RWPE1 (cell line): ENCODE measurements around the gene UBQLN4.
A peak's percentile ranks its signal among the peaks of the same experiment; 100 is the strongest.
"Not testable (repeated sequence)": the region's sequence is repeated elsewhere in the genome, so short reads cannot be mapped to it uniquely, and the experiment has no call there.

ENCODE experiments used
- CTCF ChIA-PET: fragments of 350-600 bp; sonication (Branson Sonifier 250); formaldehyde crosslinking; extraction: SDS; loops from one replicate; lab custom pipeline; 2021; lab: Yijun Ruan, JAX
- POLR2A ChIA-PET: fragments of 400-600 bp; formaldehyde crosslinking; extraction: SDS; loops from one replicate; lab custom pipeline; 2020; ENCODE audit warnings: antibody characterized with exemption; ENCODE audit not compliant: low non-redundant PET; lab: Yijun Ruan, JAX
- DNase-seq: peaks from one replicate; pipeline ENCODE4 v3.0.0; 2012; ENCODE audit warnings: low spot score
- H3K27ac ChIP-seq: fragments of 450-650 bp; 2 replicates; pipeline ENCODE4 v1.5.1; 2017
- TF ChIP-seq, protein P1 (sequence below): fragments of 450-650 bp; conservative IDR thresholded peaks from 2 replicates; pipeline ENCODE4 v1.5.1; 2017; ENCODE audit warnings: low read depth, mild to moderate bottlenecking

UBQLN4 gene

GRCh38 chr1:156051011-156051725, 2.4 kb downstream of the UBQLN4 start:
- POLR2A ChIA-PET, result interaction anchor here (0.6 kb wide), 2 partner anchors 54 to 111 kb away, joined by 3 read pairs; no protein-coding TSS in a partner anchor
- CTCF ChIA-PET, result interaction anchor here (0.6 kb wide), 3 partner anchors 20 to 76 kb away, joined by 3 read pairs; no protein-coding TSS in a partner anchor
- H3K27ac ChIP-seq, result peak overlapping the region; percentile 2; the same call in 1 of the 2 replicates
- TF ChIP-seq, protein P1, sequence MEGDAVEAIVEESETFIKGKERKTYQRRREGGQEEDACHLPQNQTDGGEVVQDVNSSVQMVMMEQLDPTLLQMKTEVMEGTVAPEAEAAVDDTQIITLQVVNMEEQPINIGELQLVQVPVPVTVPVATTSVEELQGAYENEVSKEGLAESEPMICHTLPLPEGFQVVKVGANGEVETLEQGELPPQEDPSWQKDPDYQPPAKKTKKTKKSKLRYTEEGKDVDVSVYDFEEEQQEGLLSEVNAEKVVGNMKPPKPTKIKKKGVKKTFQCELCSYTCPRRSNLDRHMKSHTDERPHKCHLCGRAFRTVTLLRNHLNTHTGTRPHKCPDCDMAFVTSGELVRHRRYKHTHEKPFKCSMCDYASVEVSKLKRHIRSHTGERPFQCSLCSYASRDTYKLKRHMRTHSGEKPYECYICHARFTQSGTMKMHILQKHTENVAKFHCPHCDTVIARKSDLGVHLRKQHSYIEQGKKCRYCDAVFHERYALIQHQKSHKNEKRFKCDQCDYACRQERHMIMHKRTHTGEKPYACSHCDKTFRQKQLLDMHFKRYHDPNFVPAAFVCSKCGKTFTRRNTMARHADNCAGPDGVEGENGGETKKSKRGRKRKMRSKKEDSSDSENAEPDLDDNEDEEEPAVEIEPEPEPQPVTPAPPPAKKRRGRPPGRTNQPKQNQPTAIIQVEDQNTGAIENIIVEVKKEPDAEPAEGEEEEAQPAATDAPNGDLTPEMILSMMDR, result no peak
- DNase-seq, result no peak

GRCh38 chr1:156050376-156050775, 3.2 kb downstream of the UBQLN4 start:
- H3K27ac ChIP-seq, result peak overlapping the region; percentile 2
- DNase-seq, result no peak
- ChIA-PET CTCF (no interaction called here), POLR2A (interaction anchor here (1.3 kb wide), 1 partner anchor 162 kb away, joined by 3 read pairs; the partner anchor contains the start of gene PMF1)
- TF ChIP-seq, protein P1, result no peak

DNA sequence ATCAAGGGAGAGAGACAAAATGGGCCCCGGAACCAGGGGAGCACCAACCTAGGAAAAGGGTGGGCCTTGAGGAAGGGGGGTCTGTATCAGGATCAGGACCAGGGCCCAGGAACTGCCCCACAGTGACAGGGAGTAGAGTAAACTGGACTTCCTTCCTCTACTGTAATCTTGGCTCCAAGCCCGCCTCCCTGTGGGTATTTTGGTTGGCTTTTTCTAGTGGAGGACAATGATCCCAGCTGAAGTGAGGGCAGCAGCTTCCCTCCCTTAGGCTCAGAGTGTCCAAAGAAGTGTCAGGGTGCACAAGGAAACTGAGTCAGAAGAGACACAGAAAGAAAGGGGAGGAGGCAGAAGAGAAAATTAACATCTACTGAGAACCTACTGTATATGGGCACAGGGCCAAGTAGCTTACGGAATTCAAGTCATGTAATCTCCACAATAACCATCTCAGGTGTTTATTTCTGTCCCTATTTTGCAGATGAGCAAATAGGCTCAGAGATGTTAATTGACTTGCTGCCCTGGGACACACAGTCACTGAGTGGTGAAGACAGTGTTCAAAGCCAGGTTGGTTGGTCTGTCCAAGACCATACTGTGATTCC, 4.8 kb downstream of the UBQLN4 start:
- TF ChIP-seq, protein P1, result no peak
- no peak overlapping the region for H3K27ac ChIP-seq
- CTCF ChIA-PET, result no interaction called here
- POLR2A ChIA-PET, result no interaction called here
- no peak for DNase-seq

- CTCF ChIA-PET, result interaction anchor here (0.6 kb wide), 2 partner anchors 37 to 55 kb away, joined by 3 to 4 read pairs; no protein-coding TSS in a partner anchor
- DNase-seq, result no peak
- TF ChIP-seq, protein P1, result no peak
- POLR2A ChIA-PET, result interaction anchor here (0.6 kb wide), 1 partner anchor 83 kb away, joined by 3 read pairs; no protein-coding TSS in a partner anchor
- no peak overlapping the region for H3K27ac ChIP-seq
Observed at GRCh38 chr1:156045076-156045475, 8.5 kb downstream of the UBQLN4 start.

- ChIA-PET POLR2A (no interaction called here), CTCF (no interaction called here)
- no peak overlapping the region for H3K27ac ChIP-seq
- TF ChIP-seq, protein P1, result no peak
- DNase-seq, result no peak
Observed at GRCh38 chr1:156042828-156043227, 10.8 kb downstream of the UBQLN4 start.

DNA sequence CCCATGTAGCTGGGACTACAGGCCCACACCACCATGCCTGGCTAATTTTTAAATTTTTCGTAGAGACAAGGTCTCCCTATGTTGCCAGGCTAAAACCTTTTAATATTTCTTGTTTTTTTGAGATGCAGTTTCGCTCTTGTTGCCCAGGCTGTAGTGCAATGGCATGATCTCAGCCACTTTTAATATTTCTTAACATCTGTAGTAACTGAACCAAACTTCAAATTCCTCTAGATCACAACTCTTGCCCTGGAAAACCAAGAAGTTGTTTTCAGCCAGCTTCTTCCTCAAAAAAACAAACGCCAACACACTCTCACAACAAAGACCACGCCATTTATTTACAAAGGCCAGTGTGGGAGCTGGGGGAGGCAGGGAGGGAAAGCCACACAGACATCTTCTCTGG, 18.6 kb downstream of the UBQLN4 start:
- DNase-seq, H3K27ac ChIP-seq, CTCF ChIA-PET, POLR2A ChIA-PET: not testable (repeated sequence)

DNA sequence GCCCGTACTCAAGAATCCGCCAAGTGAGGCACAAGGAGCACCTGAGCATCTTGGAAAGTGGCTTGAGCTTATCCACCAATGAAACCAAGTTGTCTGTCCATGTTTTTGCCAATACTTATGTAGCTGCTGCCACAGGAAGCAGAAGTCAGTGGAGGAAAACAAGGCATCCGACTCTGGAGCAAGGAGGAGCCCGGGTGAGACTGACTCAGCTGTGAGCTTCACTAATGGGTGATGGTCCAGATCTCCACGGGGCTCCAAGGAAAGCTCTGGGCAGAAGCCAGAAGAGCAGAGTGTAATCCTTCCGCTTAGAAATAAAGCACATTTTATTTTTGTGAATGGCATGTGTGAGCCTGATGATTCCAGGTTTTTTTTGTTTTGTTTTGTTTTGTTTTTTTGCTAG, 20.6 kb downstream of the UBQLN4 start:
- DNase-seq, result no peak
- no peak overlapping the region for H3K27ac ChIP-seq
- ChIA-PET POLR2A (no interaction called here), CTCF (no interaction called here)
- TF ChIP-seq, protein P1, result no peak
